ENCODE data around the gene FEZF2.
A peak's percentile ranks its signal among the peaks of the same experiment; 100 is the strongest.

FEZF2 gene

GRCh38 chr3:62361261-62361660, 12.1 kb downstream of the FEZF2 start:
- Histone ChIP-seq H3K4me2 (peak overlapping the region; percentile 12 to 65 (median 52)), H3K27me3 (no peaks in the 10 kb centered on the region), H3K4me1 (peaks cover 8 to 15% (median 14%) of the 10 kb centered on the region in 10 experiments), H3K9ac (no peak overlapping the region), H3K27ac (no peak overlapping the region), H3K9me3 (replicated peaks in 1 of 11) (peaks cover 0 to 4% (median 0%) of the 10 kb centered on the region in 11 experiments; a peak in 3 of 22 replicates), H4K20me1 (no peaks in the 10 kb centered on the region), H3K36me3 (no peaks in the 10 kb centered on the region), H3K4me3 (no peak overlapping the region)
- no peak for TF ChIP-seq Cebpa-rat (IDR thresholded peaks at IDR 0.05)

GRCh38 chr3:62359531-62359930, 13.8 kb downstream of the FEZF2 start:
- TF ChIP-seq Cebpa-rat (IDR thresholded peaks at IDR 0.05) = no peak
- Histone ChIP-seq H3K36me3 (no peaks in the 10 kb centered on the region), H3K27me3 (no peaks in the 10 kb centered on the region)

GRCh38 chr3:62356356-62356755, 17.0 kb downstream of the FEZF2 start:
- Histone ChIP-seq H3K4me2 (no peak overlapping the region), H3K9ac (no peak overlapping the region), H4K20me1 (no peaks in the 10 kb centered on the region), H3K27me3 (no peaks in the 10 kb centered on the region), H3K9me3 (replicated peaks in 1 of 11) (no peaks in the 10 kb centered on the region), H3K27ac (no peak overlapping the region), H3K4me1 (peaks cover 6 to 10% (median 8%) of the 10 kb centered on the region in 10 experiments), H3K36me3 (no peaks in the 10 kb centered on the region), H3K4me3 (no peak overlapping the region)
- TF ChIP-seq Cebpa-rat (IDR thresholded peaks at IDR 0.05) = no peak

More at GRCh38 chr3:62359531-62359930, 13.8 kb downstream of the FEZF2 start:
- H3K27ac ChIP-seq = no peak overlapping the region
- H3K9me3 ChIP-seq (replicated peaks in 1 of 11) = peaks cover 0 to 4% (median 0%) of the 10 kb centered on the region in 11 experiments; a peak in 3 of 22 replicates
- no peak overlapping the region for H3K4me2 ChIP-seq
- no peaks in the 10 kb centered on the region for H4K20me1 ChIP-seq
- peaks cover 8 to 15% (median 14%) of the 10 kb centered on the region in 10 experiments for H3K4me1 ChIP-seq
- H3K9ac ChIP-seq = no peak overlapping the region
- no peak overlapping the region for H3K4me3 ChIP-seq

GRCh38 chr3:62355703-62356102, 17.6 kb downstream of the FEZF2 start:
- Histone ChIP-seq H3K4me2 (no peak overlapping the region), H3K27me3 (no peaks in the 10 kb centered on the region), H3K36me3 (no peaks in the 10 kb centered on the region), H3K4me3 (no peak overlapping the region), H3K4me1 (peaks cover 0 to 4% (median 2%) of the 10 kb centered on the region in 10 experiments; a peak in 13 of 20 replicates), H3K27ac (no peak overlapping the region), H3K9me3 (replicated peaks in 1 of 11) (no peaks in the 10 kb centered on the region), H4K20me1 (no peaks in the 10 kb centered on the region), H3K9ac (no peak overlapping the region)
- TF ChIP-seq Cebpa-rat (IDR thresholded peaks at IDR 0.05) = no peak

GRCh38 chr3:62343755-62344154, 29.6 kb downstream of the FEZF2 start:
- no peak overlapping the region for H3K4me3 ChIP-seq
- no peak for TF ChIP-seq Cebpa-rat (IDR thresholded peaks at IDR 0.05)
- no peaks in the 10 kb centered on the region for H4K20me1 ChIP-seq
- H3K27me3 ChIP-seq = no peaks in the 10 kb centered on the region
- no peak overlapping the region for H3K9ac ChIP-seq
- no peak overlapping the region for H3K27ac ChIP-seq
- H3K9me3 ChIP-seq (replicated peaks in 1 of 11) = peaks cover 0 to 14% (median 0%) of the 10 kb centered on the region in 11 experiments; a peak in 7 of 22 replicates
- H3K4me1 ChIP-seq = no peaks in the 10 kb centered on the region
- no peak overlapping the region for H3K4me2 ChIP-seq
- H3K36me3 ChIP-seq = no peaks in the 10 kb centered on the region

- no peak overlapping the region for H3K9ac ChIP-seq
- no peak overlapping the region for H3K27ac ChIP-seq
- H3K4me2 ChIP-seq = no peak overlapping the region
- H3K9me3 ChIP-seq (replicated peaks in 1 of 11) = peaks cover 0 to 9% (median 0%) of the 10 kb centered on the region in 11 experiments; a peak in 4 of 22 replicates
- no peaks in the 10 kb centered on the region for H3K27me3 ChIP-seq
- H3K4me1 ChIP-seq = peaks cover 0 to 13% (median 0%) of the 10 kb centered on the region in 10 experiments; a peak in 1 of 20 replicates
- H3K36me3 ChIP-seq = no peaks in the 10 kb centered on the region
- H4K20me1 ChIP-seq = no peaks in the 10 kb centered on the region
- no peak for TF ChIP-seq Cebpa-rat (IDR thresholded peaks at IDR 0.05)
- no peak overlapping the region for H3K4me3 ChIP-seq
Observed at GRCh38 chr3:62335196-62335595, 38.2 kb downstream of the FEZF2 start.

- Histone ChIP-seq H3K4me1 (peaks cover 0 to 13% (median 0%) of the 10 kb centered on the region in 10 experiments; a peak in 1 of 20 replicates), H3K27me3 (no peaks in the 10 kb centered on the region)
Observed at GRCh38 chr3:62332835-62333244, 40.5 kb downstream of the FEZF2 start.

GRCh38 chr3:62332017-62332416, 41.3 kb downstream of the FEZF2 start:
- Histone ChIP-seq H3K4me1 (peaks cover 0 to 13% (median 0%) of the 10 kb centered on the region in 10 experiments; a peak in 1 of 20 replicates), H3K9ac (no peak overlapping the region), H3K27me3 (no peaks in the 10 kb centered on the region), H3K9me3 (replicated peaks in 1 of 11) (no peaks in the 10 kb centered on the region), H3K27ac (no peak overlapping the region), H4K20me1 (no peaks in the 10 kb centered on the region), H3K4me2 (no peak overlapping the region), H3K36me3 (no peaks in the 10 kb centered on the region), H3K4me3 (no peak overlapping the region)
- TF ChIP-seq Cebpa-rat (IDR thresholded peaks at IDR 0.05) = no peak

More at GRCh38 chr3:62332835-62333244, 40.5 kb downstream of the FEZF2 start:
- Histone ChIP-seq H3K9me3 (replicated peaks in 1 of 11) (no peaks in the 10 kb centered on the region), H3K36me3 (no peaks in the 10 kb centered on the region), H4K20me1 (no peaks in the 10 kb centered on the region), H3K4me3 (no peak overlapping the region), H3K9ac (no peak overlapping the region), H3K4me2 (no peak overlapping the region), H3K27ac (no peak overlapping the region)
- TF ChIP-seq Cebpa-rat (IDR thresholded peaks at IDR 0.05) = no peak

- Histone ChIP-seq H4K20me1 (no peaks in the 10 kb centered on the region), H3K9me3 (replicated peaks in 1 of 11) (no peaks in the 10 kb centered on the region), H3K9ac (no peak overlapping the region), H3K27ac (no peak overlapping the region), H3K27me3 (no peaks in the 10 kb centered on the region), H3K36me3 (no peaks in the 10 kb centered on the region), H3K4me1 (peaks cover 0 to 13% (median 0%) of the 10 kb centered on the region in 10 experiments; a peak in 1 of 20 replicates), H3K4me2 (no peak overlapping the region), H3K4me3 (no peak overlapping the region)
- TF ChIP-seq Cebpa-rat (IDR thresholded peaks at IDR 0.05) = no peak
Observed at GRCh38 chr3:62329971-62330370, 43.4 kb downstream of the FEZF2 start.

- Histone ChIP-seq H3K36me3 (no peaks in the 10 kb centered on the region), H3K9me3 (replicated peaks in 1 of 11) (no peaks in the 10 kb centered on the region), H3K27me3 (no peaks in the 10 kb centered on the region), H4K20me1 (no peaks in the 10 kb centered on the region), H3K9ac (no peak overlapping the region), H3K4me3 (no peak overlapping the region), H3K4me2 (no peak overlapping the region), H3K27ac (no peak overlapping the region), H3K4me1 (no peaks in the 10 kb centered on the region)
- no peak for TF ChIP-seq Cebpa-rat (IDR thresholded peaks at IDR 0.05)
Observed at GRCh38 chr3:62325896-62326295, 47.5 kb downstream of the FEZF2 start.

All from BLaER1 treated with 17β-estradiol and CSF1 and Interleukin-3, amounts not matched to agents 10 nM and 100 nM (cell line).